Fibroblast of the aortic adventitia (primary cell): Measurements from ENCODE around the gene TNS3. TPM values are rescaled to one million over a fixed set of nuclear protein-coding genes. Genes with fewer than 3 reads are reported as not detected.

Experiments
- DNase-seq: peaks from one replicate; pipeline ENCODE4 v3.0.0-alpha.2; 2010; ENCODE audit warnings: low read depth
- H3K4me3 ChIP-seq: 2 replicates; pipeline ENCODE4 v1.5.1; 2011; ENCODE audit warnings: low read depth, mild to moderate bottlenecking, control low read depth, low read length, moderate library complexity
- total RNA-seq: library from RNA; depleted of rRNA; stranded (reverse); fragments of >200 nt; gene quantifications from 2 replicates; pipeline ENCODE4 v1.2.3, GENCODE V29; 2012; ENCODE audit warnings: low replicate concordance
- TF ChIP-seq, protein P1 (sequence below): IDR thresholded peaks from 2 replicates; pipeline ENCODE4 v1.5.1; 2011; ENCODE audit warnings: mild to moderate bottlenecking, low read length, control low read depth, inconsistent platforms; ENCODE audit not compliant: insufficient read depth

TNS3 gene
- total RNA-seq, 1 donor: 28.3 TPM

DNA sequence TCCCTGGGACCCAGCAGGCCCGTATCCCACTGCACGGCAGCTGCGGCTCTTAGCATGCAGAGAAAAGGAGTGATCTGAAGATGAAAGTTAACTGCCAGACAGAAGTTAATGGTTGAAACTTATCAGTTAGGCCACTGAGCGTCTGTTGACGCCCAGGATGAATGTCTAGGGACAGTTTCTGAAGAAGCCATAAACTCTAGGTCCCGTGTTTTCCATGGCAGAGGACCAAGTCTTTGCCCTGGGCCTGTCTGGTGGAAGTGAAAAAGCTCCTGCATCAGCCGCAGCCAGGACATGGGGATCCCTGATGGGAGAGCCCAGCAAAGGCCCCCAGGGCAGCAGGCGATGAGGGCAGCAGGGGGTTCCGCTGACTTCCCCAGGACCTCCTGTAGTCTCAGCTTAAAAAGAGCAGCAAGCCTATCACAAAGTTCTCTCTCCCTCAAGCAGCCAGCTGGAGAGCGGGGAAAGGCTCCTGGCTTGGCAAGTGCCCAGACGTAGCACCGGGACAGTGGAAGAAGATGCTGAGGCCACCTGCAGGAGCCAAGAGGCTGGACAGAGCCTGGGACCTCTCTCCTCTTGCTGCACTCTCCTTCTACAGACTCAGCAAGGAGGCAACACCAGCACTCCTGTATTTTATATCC, 79.6 kb downstream of the TNS3 start:
- TF ChIP-seq, protein P1, sequence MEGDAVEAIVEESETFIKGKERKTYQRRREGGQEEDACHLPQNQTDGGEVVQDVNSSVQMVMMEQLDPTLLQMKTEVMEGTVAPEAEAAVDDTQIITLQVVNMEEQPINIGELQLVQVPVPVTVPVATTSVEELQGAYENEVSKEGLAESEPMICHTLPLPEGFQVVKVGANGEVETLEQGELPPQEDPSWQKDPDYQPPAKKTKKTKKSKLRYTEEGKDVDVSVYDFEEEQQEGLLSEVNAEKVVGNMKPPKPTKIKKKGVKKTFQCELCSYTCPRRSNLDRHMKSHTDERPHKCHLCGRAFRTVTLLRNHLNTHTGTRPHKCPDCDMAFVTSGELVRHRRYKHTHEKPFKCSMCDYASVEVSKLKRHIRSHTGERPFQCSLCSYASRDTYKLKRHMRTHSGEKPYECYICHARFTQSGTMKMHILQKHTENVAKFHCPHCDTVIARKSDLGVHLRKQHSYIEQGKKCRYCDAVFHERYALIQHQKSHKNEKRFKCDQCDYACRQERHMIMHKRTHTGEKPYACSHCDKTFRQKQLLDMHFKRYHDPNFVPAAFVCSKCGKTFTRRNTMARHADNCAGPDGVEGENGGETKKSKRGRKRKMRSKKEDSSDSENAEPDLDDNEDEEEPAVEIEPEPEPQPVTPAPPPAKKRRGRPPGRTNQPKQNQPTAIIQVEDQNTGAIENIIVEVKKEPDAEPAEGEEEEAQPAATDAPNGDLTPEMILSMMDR: no peak
- no peak overlapping the region for H3K4me3 ChIP-seq
- no peak for DNase-seq

DNA sequence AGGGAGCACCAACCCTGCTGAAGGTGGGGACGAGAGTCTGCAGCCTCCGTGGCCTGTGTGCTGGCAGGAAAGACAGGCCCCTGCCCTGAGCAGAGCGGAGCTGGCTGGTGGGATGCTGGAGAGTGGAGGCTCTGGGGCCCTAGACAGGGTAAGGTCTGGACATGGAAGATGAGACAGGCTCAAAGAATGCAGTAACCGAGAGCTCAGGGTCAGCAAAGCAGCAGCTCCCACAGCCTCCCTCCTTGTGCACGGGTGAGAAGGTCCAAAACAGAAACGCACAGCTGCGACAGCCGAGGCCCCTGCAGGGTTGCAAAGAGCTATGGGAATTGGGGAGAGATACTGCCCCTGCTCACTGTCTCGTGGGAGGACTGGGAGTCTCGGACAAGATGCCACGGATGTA, 80.5 kb downstream of the TNS3 start:
- TF ChIP-seq, protein P1: no peak
- DNase-seq: peak; percentile 40
- no peak overlapping the region for H3K4me3 ChIP-seq

DNA sequence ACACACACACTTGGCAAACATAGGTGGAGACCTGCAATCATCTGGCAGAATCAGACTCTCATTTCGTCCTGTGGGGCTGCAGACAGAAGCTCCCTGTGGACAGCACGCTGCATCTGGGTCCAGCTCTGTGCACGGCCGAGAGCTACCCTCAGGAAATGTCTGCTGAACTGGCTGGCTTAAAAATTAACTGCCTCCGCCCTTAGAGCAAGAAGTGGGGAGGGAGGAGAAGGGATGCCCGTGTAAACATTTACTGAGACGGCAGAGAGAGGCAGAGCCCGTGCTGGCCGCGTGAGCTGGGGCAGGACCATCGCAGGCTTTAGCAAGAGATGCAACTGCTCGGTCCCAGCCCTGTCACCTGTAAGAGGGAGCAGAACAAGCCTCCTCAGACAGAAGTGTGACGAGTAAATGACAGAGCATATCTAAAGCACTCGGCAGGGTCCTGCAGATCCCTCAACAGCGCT, 81.8 kb downstream of the TNS3 start:
- no peak overlapping the region for H3K4me3 ChIP-seq
- TF ChIP-seq, protein P1: no peak
- DNase-seq: no peak

DNA sequence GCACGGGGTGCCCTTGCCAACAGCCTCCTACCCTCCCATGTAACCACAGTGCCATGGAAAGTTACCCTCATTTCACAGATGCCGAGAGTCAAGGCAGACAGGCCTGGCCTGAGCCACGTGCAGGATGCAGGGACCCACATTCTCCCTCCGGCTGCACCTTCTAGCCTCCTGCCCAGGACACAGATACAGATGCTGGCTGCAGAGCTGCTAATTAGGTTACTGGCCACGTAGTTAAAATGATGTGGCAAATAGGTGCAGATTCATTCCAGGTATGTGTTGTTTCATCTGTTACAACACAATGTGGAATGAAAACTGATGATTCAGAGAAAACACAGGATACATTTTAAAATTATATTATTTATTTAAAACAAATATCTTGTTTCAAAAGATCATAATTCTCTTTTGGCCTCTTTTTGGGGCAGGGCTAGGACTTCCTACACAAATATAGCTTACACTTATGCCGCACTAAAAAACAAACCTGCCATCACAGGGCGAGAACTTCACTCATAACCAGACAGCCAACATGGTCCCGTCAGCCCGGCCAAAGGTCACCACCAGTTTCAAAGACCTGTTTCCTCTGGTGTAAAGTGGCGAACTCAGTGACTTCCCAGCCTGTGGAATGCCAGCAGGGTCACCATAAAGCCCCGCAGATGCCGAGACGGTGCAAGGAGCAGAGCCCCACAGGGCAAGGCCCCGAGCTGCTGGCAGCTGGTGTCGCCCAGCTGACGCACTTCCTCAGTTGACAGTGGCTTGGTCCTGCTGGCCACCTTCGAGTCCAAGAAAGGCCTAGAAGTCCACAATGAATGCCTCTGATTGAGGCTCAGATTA, 83.5 kb downstream of the TNS3 start:
- TF ChIP-seq, protein P1: no peak
- no peak overlapping the region for H3K4me3 ChIP-seq
- DNase-seq: no peak

DNA sequence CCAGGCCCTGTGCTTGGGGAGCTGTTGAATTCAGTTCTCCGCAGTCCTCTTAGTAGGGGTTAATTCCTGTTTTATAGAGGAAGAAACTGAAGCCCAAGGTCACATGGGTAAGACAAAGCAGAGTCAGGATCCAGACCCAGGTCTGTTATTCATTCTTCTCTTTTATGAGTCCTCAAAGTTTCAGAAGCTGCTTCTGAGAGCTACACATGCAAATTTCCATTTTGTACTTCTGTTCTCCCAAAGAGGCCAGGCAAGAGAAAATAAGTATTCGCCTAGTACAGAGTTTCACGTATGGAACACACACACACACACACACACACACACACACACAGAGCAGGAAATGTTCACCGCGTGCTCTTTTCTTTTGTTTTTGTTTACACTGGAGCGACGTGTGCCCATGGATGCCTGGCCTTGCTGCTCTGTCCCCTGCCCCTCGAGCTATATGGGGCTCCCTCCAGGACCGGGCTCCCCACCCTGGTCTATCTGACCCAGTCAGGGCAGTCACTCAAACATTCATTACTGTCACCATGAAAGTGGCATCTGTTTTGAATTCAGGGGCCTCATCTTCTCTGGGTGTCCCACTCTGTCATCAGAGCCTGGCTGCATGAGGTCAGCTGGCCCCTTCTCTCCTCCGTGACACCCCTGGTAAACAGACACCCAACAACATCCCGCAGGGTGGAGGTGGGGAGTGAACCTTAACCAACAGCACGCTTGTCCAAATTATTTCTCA, 84.4 kb downstream of the TNS3 start:
- TF ChIP-seq, protein P1: no peak
- DNase-seq: no peak

DNA sequence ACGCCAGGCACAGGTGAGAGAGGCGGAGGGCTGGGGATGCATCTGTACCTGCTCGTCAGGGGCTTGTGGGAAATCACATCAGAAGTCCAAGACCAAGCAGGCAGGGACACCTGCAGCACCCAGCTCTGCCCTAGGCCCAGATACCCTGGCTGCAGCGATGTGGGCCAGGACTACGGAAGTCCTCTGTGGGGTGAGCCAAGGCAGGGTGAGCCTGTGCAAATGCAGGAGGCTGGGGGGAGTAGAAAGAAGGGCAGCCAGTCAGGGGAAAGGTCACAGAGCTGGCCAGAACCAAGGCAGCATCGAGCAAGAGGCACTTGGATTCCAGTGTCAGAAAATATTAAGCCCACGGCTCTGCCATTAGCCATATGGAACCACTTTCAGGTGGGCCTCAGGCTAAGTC, 85.2 kb downstream of the TNS3 start:
- H3K4me3 ChIP-seq: no peak overlapping the region
- DNase-seq: no peak
- TF ChIP-seq, protein P1: no peak

More for the DNA sequence above, 84.4 kb downstream of the TNS3 start:
- H3K4me3 ChIP-seq: no peak overlapping the region
